Heart right ventricle (tissue), 16 donors: ENCODE data around the gene UTS2R. TPM values are rescaled to one million over a fixed set of nuclear protein-coding genes. Genes with fewer than 3 reads are reported as not detected.
"Not testable (repeated sequence)": the region's sequence is repeated elsewhere in the genome, so short reads cannot be mapped to it uniquely, and the experiment has no call there.

Source experiments
- ATAC-seq, 8 donors: fragments of 200-7000 bp; cut with Tn5 transposase; one replicate each; pipeline ENCODE4 v1.9.1; 2020; ENCODE audit warnings: mild to moderate bottlenecking in 8 of 8, moderate library complexity in 8 of 8, moderate number of reproducible peaks in 1 of 8
- DNase-seq, 2 donors: peaks; one replicate each; pipeline ENCODE4 v3.0.0-alpha.2; 2020
- H3K27ac ChIP-seq, 10 donors: fragments of 200-600 bp; sonication (generic) in 2 of 10; one replicate each; pipeline versions ENCODE4 v1.5.0 to v1.8.0; 2020 to 2022; ENCODE audit warnings: mild to moderate bottlenecking in 3 of 10
- H3K27me3 ChIP-seq, 7 donors: fragments of 200-600 bp; one replicate each; pipeline ENCODE4 v1.8.0; 2021 to 2022; ENCODE audit warnings: mild to moderate bottlenecking in 2 of 7
- H3K36me3 ChIP-seq, 9 donors: fragments of 200-600 bp; sonication (generic) in 1 of 9; one replicate each; pipeline versions ENCODE4 v1.5.0 to v1.8.0; 2020 to 2022; ENCODE audit warnings: mild to moderate bottlenecking in 2 of 9
- H3K4me1 ChIP-seq, 9 donors: fragments of 200-600 bp; sonication (generic) in 1 of 9; one replicate each; pipeline versions ENCODE4 v1.5.0 to v1.8.0; 2020 to 2022; ENCODE audit warnings: mild to moderate bottlenecking in 4 of 9
- H3K4me3 ChIP-seq, 10 donors: fragments of 200-600 bp; sonication (generic) in 2 of 10; one replicate each; pipeline versions ENCODE4 v1.5.0 to v1.8.0; 2020 to 2022; ENCODE audit warnings: mild to moderate bottlenecking in 7 of 10, moderate library complexity in 2 of 10
- H3K9me3 ChIP-seq, 11 donors: fragments of 200-600 bp in 10 of 11; sonication (generic) in 2 of 11; one replicate each; pipeline versions ENCODE4 v1.5.0 to v1.8.0; 2013 to 2022; ENCODE audit warnings: mild to moderate bottlenecking in 2 of 11, control low read depth in 1 of 11, moderate library complexity in 1 of 11
- WGBS, 2 donors: extraction: QIAGEN DNeasy Blood & Tissue Kit; methylation state at CpG; one replicate each; pipeline ENCODE4 v1.1.7; 2013; ENCODE audit warnings: inconsistent platforms in 1 of 2; 5-methylcytosine and 5-hydroxymethylcytosine counted together
- intact Hi-C, 10 donors: fragments of 100-400 bp; cut with DNase I; formaldehyde crosslinking; loops; one replicate each; pipeline versions ENCODE4 v1.11.1 to v1.14.2; 2022
- polyA plus RNA-seq, 2 donors: library from polyadenylated mRNA; stranded (reverse); fragments of 200-250 nt; gene quantifications; one replicate each; pipeline ENCODE4 v1.2.3, GENCODE V29; 2013
- total RNA-seq, 10 donors: library from RNA; stranded (reverse); fragmentation: NEBNext Ultra II Directional in 3 of 10; extraction: Animal tissue kit (Norgen Biotek cat#: 25700) in 3 of 10; gene quantifications; one replicate each; pipeline versions ENCODE4 v1.2.1 to v1.2.4, GENCODE V29; 2021 to 2023
- TF ChIP-seq, protein P1 (sequence below), 9 donors: fragments of 200-600 bp; sonication (generic) in 2 of 9; IDR thresholded peaks; one replicate each; pipeline versions ENCODE4 v1.5.0 to v1.8.0; 2021 to 2022; ENCODE audit warnings: antibody characterized with exemption in 9 of 9, mild to moderate bottlenecking in 5 of 9, moderate library complexity in 1 of 9
- donor health status: Arrhythmogenic right ventricular cardiomyopathy.
- donor health status: ischemic (EF 13 %, LVEDD 7.1; RV severe dilation, severe dysfunction).
- donor health status: healthy with polysubstance abuse.
- donor health status: DM: no; HTN: yes; CAD: no.
- donor health status: DM: no; HTN: no; CAD: no.
- donor health status: ischemic (EF 25% LVEDD 6.9; RV normal size, moderate dysfunction).
- donor health status: ischemic (EF 25% LVEDD 5.7; RV mildly dilated, moderate dysfunction).
- donor health status: healthy.
- donor health status: DM: yes; HTN: yes; CAD: no.
- donor health status: Ischemic cardiomyopathy.
- donor health status: ischemic (EF 35%, LVEDD 5.7; RV mildly dilated, moderate dysfunction).
- donor health status: nonischemic (EF 11% LVEDD 7.7; RV severe dilation, severe dysfunction).
- donor health status: DM: yes; HTN: yes; CAD: no.
- donor health status: PGD.
- donor health status: ischemic (EF 29% LVEDD 5.4; RV normal size, mild dysfunction).
- donor health status: nonischemic (EF 23%, LVEDD 6.1; RV moderate dilation, normal function).

The UTS2R gene
- total and polyA plus RNA-seq, 12 donors, result 0.04 to 5.9 (median 1.3) TPM; not detected in 1

GRCh38 chr17:82369211-82369610 is 2.4 kb upstream of the UTS2R start:
- WGBS, 2 donors, result 92 to 95% methylated on average over 6 of the region's 7 CpGs
- Histone ChIP-seq H3K4me1 (peaks cover 0 to 29% (median 23%) of the 10 kb centered on the region in 9 donors), H3K27ac (no peak overlapping the region), H3K27me3 (peaks cover 0 to 69% (median 61%) of the 10 kb centered on the region in 7 donors), H3K4me3 (no peak overlapping the region), H3K36me3 (no peaks in the 10 kb centered on the region), H3K9me3 (no peaks in the 10 kb centered on the region)
- DNase-seq (no peak), ATAC-seq (no peak)
- TF ChIP-seq, protein P1, sequence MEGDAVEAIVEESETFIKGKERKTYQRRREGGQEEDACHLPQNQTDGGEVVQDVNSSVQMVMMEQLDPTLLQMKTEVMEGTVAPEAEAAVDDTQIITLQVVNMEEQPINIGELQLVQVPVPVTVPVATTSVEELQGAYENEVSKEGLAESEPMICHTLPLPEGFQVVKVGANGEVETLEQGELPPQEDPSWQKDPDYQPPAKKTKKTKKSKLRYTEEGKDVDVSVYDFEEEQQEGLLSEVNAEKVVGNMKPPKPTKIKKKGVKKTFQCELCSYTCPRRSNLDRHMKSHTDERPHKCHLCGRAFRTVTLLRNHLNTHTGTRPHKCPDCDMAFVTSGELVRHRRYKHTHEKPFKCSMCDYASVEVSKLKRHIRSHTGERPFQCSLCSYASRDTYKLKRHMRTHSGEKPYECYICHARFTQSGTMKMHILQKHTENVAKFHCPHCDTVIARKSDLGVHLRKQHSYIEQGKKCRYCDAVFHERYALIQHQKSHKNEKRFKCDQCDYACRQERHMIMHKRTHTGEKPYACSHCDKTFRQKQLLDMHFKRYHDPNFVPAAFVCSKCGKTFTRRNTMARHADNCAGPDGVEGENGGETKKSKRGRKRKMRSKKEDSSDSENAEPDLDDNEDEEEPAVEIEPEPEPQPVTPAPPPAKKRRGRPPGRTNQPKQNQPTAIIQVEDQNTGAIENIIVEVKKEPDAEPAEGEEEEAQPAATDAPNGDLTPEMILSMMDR (IDR thresholded peaks at IDR 0.05), result no peak
- intact Hi-C loops, result no loop called here

DNA sequence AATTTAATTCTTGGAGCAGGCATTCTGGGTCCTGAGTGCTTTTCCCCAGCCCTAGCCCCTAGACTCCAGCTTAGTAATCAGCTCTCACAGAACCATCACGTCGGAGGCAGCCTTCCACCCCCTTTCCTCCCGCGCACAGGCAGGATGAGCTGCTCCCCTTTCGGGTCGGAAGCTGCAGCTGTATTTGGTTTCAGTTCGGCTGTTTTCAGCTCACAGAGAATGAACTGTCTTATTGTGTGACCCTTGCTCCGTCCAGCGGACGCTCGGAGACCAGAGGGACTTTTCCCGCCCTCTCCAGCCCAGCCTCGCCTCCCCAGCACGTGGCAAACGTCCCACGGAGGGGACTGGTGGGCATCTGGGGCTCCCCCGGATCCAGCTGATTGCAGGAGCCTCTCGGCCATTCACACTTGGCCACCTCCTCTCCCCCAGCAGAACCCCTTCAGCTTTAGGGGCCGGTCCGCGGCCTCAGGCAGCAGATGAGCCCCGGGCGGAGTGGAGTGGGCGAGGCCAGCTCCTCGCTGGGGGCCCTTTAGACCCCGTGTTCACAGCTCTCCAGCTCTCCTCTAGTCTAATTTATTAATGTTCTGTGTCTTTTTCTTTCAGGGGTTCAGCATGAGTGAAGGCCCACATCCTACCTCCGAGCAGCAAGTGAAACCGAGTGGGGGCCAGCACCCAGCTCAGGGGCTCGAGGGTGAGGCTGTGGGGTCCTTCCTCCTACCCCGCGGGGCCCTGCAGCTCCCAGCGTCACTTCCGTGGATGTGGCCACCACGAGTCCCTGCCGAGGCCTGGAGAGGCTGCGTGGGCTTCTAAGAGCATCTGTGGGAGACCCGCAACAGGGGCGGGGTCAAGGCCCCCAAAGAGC is 863 bp upstream of the UTS2R start:
- Histone ChIP-seq H3K27ac (no peak overlapping the region), H3K36me3 (no peaks in the 10 kb centered on the region), H3K4me1 (peaks cover 0 to 29% (median 23%) of the 10 kb centered on the region in 9 donors), H3K9me3 (no peaks in the 10 kb centered on the region), H3K4me3 (peak overlapping the region in 8 of 10 donors; percentile 33 to 50 (median 36)), H3K27me3 (peaks cover 12 to 84% (median 74%) of the 10 kb centered on the region in 7 donors)
- ATAC-seq (peak in 3 of 8 donors; percentile 24 to 48 (median 34)), DNase-seq (no peak)
- WGBS, 2 donors, result 34 to 37% methylated on average over 36 to 38 of the region's 38 CpGs
- TF ChIP-seq, protein P1 (IDR thresholded peaks at IDR 0.05), result no peak
- intact Hi-C loops, result no loop called here

DNA sequence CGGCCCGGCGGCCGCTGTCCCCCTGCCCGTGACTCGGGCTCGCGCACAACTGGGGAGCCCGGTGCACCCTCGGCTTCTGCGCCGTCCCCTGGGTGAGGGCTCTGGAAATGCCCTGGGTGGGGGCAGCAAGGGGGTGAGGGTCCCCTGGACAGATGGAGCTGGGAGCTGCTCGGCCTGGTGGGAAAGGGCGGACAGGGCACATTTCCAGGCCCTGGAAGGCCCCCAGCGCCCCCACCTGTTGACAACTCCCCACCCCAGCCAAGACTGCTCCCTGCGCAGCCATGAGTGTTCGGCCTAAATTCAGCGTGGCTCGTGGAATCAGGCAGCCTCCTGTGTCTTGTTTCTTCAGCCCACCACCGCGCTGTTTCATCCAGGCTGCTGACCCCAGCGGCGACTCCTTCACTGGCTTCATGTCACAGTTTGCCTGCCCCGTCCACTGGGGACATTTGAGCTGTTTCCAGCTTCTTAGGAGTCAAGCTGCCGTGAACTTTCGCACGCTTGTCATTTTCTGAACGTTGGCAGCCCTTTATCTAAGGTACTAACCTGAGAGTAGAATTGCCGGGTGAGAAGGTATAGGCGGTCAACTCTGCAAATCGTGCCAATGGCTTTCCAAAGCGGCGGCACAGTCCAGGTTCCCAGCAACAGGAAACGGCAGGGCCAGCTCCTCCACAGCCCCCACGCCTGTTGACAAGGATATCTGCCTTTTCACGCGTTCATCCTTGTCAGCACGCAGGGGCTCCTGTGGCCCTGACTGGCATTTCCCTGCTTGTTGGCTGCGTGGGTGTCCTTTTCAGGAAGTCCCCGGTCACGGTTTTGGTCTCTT is 895 bp downstream of the UTS2R start:
- ATAC-seq (peak in 3 of 8 donors; percentile 18 to 56 (median 26)), DNase-seq (no peak)
- intact Hi-C loops, result no loop called here
- WGBS, 2 donors, result 22% methylated on average over 41 of the region's 41 CpGs
- Histone ChIP-seq H3K27ac (no peak overlapping the region), H3K27me3 (peaks cover 13 to 92% (median 85%) of the 10 kb centered on the region in 7 donors), H3K4me3 (peak overlapping the region; percentile 2 to 50 (median 35)), H3K36me3 (no peaks in the 10 kb centered on the region), H3K9me3 (no peaks in the 10 kb centered on the region), H3K4me1 (peaks cover 0 to 29% (median 23%) of the 10 kb centered on the region in 9 donors)
- TF ChIP-seq, protein P1 (IDR thresholded peaks at IDR 0.05), result no peak

- intact Hi-C loops, H3K27ac ChIP-seq, ATAC-seq, H3K4me3 ChIP-seq, DNase-seq, H3K36me3 ChIP-seq, H3K9me3 ChIP-seq: not testable (repeated sequence)
- Histone ChIP-seq H3K27me3 (peaks cover 13 to 93% (median 85%) of the 10 kb centered on the region in 7 donors), H3K4me1 (peaks cover 0 to 29% (median 23%) of the 10 kb centered on the region in 9 donors)
- WGBS, 2 donors, result 84 to 92% methylated on average over 10 of the region's 10 CpGs
Measured at GRCh38 chr17:82373072-82373452, 1.5 kb downstream of the UTS2R start.
